ENCODE data around the gene POMZP3.
"Not testable (repeated sequence)": the region's sequence is repeated elsewhere in the genome, so short reads cannot be mapped to it uniquely, and the experiment has no call there.

DNA sequence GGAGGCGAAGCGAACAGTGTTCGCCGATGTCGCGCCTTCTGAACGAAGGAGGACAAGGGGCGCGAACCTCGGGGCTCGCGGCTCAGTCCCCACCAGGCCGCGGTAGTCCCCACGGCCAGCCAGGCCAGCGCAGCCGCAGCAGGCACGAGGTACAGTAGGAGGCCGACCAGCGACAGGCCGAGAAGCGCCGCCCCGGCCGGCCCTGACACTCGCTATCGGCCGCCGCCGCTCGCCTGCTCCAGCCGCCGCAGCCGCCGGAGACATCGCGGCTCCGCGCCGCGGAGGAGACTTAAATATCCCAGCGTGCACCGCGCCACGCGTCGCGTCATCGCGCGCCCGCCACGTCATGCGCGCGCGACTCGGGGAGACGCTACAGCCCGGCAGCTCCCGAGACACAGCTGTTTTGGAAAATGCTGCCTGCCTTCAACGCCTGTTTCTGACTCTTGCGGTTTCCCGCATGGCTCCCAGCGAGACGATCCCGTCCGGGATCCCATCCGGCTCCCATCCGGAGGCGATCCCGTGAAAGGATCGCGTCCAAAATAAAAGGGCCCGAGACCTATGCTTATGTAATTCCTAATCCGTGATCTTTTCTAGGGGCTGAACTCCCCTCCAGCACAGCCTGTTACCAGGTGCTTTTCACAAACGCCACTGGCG lies at the start of gene POMZP3:
- peak; percentile 37; the same call in 1 of the 2 replicates for TF ChIP-seq POLR2A (IDR thresholded peaks at IDR 0.05; ENCODE audit: low read depth, low read length)
- not testable (repeated sequence) for TF ChIP-seq TAF1 (IDR thresholded peaks at IDR 0.05; ENCODE audit: borderline replicate concordance, low read depth, low read length)

All from GM12892 (cell line).